NCI-H2171 treated with DMSO at 0.1 percent for 48 hours (cell line): ENCODE data around the gene B4GALT7.
A peak's percentile ranks its signal among the peaks of the same experiment; 100 is the strongest.
"Not testable (repeated sequence)": the region's sequence is repeated elsewhere in the genome, so short reads cannot be mapped to it uniquely, and the experiment has no call there.

Experiments used
- DNase-seq: peaks from one replicate; lab custom pipeline; 2025; lab: John Stamatoyannopoulos, UW

The B4GALT7 gene

DNA sequence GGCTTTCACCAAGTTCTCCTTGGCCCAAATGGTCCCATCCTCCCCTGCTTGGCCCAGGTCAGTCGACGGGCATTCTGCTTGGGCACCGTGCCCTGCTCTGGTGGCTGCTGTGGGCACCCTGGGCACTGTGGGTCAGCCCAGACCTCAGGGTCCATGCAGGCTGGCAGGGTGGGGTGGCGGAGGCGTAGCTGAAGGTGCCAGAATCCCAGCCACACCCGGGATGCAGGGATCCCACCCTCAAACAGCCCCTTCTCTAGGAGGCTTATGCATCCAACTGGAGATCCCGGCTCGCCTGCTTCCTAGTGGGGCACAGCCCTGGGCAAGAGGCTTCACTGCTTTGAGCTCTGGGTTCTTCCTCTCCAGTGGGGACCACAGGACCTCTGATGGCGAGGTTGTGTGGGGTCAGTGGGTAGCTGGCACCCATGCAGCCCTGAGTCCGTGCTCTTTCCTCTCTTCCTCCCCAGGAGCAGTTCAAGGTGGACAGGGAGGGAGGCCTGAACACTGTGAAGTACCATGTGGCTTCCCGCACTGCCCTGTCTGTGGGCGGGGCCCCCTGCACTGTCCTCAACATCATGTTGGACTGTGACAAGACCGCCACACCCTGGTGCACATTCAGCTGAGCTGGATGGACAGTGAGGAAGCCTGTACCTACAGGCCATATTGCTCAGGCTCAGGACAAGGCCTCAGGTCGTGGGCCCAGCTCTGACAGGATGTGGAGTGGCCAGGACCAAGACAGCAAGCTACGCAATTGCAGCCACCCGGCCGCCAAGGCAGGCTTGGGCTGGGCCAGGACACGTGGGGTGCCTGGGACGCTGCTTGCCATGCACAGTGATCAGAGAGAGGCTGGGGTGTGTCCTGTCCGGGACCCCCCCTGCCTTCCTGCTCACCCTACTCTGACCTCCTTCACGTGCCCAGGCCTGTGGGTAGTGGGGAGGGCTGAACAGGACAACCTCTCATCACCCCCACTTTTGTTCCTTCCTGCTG, 9.4 kb downstream of the B4GALT7 start:
- DNase-seq = no peak

DNA sequence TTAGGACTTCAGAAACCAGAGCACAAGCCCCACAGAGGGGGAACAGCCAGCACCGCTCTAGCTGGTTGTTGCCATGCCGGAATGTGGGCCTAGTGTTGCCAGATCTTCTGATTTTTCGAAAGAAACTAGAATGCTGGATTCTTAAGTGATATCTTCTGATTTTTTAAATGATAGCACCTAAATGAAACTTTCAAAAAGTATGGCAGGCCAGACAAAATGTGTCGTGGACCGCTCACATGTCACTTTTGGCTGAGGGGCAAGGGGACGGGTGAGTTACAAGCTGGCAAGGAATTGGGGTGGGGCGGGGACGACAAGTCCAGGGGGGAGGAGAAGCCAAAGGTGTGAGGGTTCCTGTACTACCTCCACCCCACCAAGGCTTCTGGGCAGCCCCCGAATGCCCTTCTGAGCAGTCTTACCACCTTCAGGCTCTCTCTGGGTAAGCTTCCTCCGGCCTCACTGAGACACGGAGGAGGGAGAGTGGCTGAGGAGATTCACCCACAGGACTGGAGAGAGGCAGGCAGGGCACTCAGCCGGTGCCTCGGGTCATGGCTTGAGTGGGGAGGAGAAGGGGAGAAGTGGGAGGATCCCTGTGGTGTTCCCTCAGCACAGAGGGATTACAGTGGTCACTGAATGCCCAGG, 10.3 kb downstream of the B4GALT7 start:
- DNase-seq = no peak

DNA sequence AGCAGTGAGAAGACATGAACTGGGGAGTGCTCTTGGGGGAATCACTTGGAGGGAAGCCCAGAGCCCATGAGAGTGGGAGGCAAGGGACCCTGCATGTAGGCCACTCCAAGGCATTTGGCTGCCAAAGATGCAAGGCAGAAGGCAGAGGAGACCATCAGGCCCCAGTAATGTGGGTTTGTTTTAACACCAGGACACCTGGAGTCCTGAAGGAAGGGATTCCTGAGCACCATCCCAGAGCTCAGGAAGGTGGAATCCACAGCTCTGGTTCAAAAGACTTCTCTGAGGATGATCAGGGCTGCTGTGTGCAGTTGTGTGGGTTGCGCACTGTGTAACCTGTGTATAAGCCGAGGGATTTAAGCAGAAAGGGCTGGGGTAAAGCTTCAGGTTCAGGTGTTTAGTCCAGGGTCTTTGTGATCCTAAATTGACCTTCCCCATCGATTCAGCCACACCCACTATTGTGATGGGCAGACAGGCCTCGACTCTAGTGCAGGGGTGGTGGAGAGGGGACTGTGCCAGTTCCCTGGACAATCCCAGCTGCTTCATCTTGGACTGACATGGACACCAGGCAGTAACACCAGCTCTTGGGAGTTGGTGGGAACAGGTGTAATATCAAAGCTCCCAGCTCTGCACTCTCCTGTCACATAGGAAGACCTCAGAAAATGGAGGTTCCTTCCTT, 11.0 kb downstream of the B4GALT7 start:
- DNase-seq = no peak

DNA sequence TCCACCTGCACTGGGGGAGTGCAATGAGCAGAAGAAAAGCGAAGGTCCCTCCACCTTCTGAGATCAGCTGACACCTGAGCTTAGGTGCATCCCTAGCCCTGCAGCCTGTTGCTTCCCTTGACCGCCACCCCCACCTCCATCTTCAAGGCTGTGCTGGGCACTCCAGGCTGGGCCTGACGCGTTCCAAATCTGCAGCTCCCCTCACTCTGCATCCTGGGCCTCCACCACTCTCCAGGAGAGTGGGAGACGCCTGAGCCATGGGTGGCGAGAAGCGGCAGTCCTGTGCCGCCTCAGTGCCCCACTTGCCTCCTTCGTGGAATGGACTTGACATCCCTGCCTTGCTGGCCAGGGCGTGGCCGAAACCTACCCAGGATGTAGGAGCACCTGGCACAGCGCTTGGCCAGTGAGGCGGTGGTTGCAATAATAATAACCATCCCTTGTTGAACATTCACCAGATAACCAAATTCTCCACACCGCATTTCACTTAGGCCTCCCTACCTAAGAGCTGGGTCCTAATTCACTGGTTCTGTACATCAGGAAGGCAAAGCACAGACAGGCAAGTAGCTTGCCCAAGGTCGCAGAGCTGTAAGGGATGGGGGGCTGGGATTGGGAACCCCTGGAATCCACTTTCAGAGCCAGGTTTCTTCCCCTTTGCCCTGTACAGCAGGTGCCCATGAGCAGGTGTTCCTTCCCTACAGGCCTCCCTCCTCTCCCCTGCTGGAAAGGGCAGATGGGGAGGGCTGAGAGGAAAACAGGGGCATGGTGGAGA, 11.7 kb downstream of the B4GALT7 start:
- DNase-seq = peak; percentile 10

DNA sequence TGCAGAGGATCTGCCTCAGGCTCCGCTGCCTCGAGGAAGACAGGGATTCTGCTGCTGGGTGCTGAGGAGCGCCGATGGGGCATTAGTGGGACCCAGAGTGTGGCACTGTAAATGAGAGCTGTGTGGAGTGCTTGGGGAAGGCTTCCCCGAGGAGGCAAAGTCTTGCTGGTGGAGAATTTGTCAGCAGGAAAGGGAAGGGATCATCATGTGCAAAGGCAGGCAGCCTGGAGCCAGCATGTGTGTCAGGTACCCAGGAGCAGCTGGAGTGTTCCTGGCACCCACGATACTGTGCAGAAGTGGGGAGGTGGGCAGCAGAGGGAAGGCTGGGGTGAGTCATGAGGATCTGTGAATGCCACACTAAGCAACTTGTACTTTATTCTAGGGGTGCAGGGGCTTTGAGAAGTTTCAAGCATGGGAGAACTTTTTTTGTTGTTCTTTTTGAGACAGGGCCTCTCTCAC, 12.3 kb downstream of the B4GALT7 start:
- no peak for DNase-seq

DNA sequence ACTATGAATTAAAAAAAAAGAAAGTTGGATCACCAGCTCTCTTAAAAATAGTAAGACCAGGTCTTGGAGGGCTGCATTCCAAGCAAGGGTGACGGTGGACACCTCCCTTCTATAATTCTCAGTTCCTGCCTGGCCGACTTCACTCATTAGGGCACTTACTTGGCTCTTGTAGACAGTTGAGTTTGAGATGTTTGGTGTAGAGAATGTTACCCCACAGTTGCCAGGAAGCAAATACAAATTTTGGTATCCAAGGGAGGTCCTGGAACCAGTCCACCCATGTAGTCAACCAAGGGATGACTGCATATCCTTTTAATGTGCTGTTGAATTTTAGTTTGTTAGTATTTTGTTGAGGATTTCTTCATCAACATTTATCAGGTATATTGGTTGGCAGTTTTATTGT, 20.6 kb downstream of the B4GALT7 start:
- no peak for DNase-seq

DNA sequence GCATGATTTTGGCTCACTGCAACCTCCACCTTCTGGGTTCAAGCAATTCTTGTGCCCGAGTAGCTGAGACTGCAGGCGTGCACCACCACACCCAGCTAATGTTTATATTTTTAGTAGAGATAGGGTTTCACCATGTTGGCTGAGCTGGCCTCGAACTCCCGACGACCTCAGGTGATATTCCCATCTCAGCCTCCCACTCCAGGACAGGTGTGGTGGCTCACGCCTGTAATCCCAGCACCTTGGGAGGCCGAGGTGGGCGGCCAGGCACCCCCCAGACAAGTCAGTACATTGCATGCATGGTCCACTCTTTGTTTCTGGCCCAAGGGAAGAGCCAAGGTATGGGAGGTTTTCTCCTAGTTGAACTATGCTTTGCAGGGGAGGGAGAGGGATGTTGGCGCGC, 24.2 kb downstream of the B4GALT7 start:
- DNase-seq = not testable (repeated sequence)

DNA sequence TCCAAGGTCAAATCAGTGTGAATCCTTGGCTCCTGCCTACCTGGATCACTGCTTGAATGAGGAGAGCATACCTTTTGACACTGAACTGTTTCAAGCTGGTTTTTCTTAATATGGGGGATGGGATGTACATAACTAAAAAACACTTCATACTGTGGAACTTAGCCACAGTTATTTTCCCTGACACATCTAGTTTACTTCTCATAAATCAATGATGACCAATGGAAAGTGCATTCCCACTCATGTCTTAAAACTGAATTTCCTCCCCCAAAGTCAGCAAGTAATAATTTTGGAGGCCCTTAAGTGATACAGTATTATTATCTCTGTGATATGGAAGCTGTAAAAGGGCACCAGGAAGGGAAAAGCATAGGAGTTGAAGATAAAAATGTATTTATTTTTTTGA, 30.3 kb downstream of the B4GALT7 start:
- DNase-seq = not testable (repeated sequence)

DNA sequence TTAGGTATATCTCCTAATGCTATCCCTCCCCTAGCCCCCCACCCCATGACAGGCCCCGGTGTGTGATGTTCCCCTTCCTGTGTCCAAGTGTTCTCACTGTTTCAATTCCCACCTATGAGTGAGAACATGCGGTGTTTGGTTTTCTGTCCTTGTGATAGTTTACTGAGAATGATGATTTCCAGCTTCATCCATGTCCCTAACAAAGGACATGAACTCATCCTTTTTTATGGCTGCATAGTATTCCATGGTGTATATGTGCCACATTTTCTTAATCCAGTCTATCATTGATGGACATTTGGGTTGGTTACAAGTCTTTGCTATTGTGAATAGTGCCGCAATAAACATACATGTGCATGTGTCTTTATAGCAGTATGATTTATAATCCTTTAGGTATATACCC, 35.0 kb downstream of the B4GALT7 start:
- DNase-seq = not testable (repeated sequence)

DNA sequence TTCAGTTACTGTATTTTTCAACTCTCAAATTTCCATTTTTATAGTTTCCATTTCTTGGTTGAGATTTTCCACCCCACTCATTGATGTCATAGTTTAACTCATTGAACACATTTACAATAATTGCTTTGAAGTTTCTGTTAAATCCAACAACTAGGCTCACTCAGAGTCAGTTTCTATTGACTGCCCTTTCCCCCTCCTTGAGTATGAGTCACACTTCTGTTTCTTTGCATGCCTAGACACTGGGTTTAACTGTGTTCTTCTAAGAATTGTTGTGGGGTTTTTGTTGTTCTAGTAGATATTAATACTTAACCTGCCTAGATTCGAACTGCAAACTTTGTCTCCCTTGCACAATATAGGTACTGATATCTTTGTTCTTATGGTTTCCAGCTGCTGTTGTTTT, 45.5 kb downstream of the B4GALT7 start:
- not testable (repeated sequence) for DNase-seq

DNA sequence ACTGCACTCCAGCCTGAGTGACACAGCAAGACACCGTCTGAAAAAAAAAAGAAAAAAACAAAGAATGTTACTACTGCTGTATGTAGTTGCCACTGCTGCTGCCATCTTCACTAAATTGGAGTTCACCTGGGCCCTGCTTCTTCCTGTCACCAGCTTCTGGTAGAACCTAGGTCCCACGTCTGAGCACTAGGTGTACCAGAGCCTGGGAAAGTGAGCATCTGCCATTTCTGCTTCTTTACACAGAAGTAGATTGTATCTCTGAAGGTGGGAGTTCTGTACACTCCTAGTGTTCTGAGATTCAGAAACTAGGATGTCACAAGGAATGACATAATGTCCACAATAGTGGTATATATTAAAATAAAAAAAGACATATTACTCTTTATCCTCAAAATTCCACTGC, 51.3 kb downstream of the B4GALT7 start:
- DNase-seq = not testable (repeated sequence)

DNA sequence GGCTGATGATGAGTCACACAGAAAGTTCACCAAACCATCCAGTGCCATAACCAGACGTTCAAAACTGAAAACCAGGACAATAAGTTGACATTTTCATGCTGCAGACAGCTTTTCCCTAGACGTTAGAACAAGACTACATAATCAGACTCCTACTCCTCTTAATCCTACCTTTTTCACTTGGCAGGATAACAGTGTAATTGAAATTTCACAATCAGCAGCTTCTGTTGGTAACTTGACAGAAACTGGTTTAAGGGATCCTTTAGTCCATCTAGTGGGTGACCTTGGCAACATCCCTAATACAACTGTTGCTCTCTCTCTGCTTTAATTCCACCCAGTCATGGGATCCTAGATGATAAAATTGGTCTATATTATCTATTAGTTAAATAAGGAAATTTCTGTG, 57.9 kb downstream of the B4GALT7 start:
- DNase-seq = not testable (repeated sequence)

DNA sequence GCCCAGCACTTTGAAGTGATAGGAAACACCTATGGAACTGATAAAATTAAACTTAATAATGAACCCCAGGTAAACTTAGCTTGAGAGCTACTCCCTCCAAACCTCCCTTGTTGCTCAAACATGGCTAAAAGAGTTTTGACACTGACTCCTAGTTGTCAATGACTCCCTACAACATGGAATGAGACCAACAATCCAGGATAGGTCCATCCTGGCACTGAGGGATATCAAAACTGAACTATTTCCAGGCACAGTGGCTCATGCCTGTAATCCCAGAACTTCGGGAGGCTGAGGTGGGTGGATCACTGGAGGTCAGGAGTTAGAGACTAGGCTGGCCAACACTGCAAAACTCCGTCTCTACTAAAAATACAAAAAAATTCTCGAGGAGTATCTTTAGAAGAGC, 58.6 kb downstream of the B4GALT7 start:
- DNase-seq = not testable (repeated sequence)
